GM12864 (cell line): ENCODE measurements around the gene RAD21L1.

ENCODE experiments used
- DNase-seq: peaks from one replicate; pipeline ENCODE4 v3.0.0-alpha.2; 2011; ENCODE audit warnings: low read depth
- H3K4me3 ChIP-seq: 2 replicates; pipeline ENCODE4 v1.5.1; 2011; ENCODE audit warnings: mild to moderate bottlenecking, low read depth, low read length, control low read depth
- TF ChIP-seq, protein P1 (sequence below): IDR thresholded peaks from 2 replicates; pipeline ENCODE4 v1.5.1; 2011; ENCODE audit warnings: low read depth, mild to moderate bottlenecking, moderate library complexity, low read length, control low read depth, inconsistent platforms; ENCODE audit errors: missing control alignments

The RAD21L1 gene

DNA sequence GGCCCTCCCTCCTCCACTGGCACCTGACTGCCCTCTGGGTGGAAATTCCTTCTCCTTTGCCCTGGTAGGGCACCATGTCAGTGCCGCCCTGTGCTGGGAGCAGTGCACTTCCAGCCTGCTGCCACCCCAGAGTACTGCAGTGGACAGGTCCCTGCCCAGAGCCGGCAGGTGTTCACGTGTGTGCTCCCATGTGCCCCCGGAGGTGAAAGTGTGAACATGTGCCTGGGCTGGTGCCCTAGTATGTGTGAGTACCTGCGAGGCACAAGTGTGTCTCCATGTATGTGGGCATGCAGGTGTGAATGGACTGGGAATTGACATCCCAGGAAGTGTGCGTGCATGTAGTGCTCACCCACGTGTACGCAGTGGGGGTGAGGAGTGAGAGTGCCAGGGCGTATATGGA lies 73.7 kb downstream of the RAD21L1 start:
- DNase-seq, result no peak
- H3K4me3 ChIP-seq, result no peak overlapping the region
- TF ChIP-seq, protein P1, sequence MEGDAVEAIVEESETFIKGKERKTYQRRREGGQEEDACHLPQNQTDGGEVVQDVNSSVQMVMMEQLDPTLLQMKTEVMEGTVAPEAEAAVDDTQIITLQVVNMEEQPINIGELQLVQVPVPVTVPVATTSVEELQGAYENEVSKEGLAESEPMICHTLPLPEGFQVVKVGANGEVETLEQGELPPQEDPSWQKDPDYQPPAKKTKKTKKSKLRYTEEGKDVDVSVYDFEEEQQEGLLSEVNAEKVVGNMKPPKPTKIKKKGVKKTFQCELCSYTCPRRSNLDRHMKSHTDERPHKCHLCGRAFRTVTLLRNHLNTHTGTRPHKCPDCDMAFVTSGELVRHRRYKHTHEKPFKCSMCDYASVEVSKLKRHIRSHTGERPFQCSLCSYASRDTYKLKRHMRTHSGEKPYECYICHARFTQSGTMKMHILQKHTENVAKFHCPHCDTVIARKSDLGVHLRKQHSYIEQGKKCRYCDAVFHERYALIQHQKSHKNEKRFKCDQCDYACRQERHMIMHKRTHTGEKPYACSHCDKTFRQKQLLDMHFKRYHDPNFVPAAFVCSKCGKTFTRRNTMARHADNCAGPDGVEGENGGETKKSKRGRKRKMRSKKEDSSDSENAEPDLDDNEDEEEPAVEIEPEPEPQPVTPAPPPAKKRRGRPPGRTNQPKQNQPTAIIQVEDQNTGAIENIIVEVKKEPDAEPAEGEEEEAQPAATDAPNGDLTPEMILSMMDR, result peak; percentile 49

DNA sequence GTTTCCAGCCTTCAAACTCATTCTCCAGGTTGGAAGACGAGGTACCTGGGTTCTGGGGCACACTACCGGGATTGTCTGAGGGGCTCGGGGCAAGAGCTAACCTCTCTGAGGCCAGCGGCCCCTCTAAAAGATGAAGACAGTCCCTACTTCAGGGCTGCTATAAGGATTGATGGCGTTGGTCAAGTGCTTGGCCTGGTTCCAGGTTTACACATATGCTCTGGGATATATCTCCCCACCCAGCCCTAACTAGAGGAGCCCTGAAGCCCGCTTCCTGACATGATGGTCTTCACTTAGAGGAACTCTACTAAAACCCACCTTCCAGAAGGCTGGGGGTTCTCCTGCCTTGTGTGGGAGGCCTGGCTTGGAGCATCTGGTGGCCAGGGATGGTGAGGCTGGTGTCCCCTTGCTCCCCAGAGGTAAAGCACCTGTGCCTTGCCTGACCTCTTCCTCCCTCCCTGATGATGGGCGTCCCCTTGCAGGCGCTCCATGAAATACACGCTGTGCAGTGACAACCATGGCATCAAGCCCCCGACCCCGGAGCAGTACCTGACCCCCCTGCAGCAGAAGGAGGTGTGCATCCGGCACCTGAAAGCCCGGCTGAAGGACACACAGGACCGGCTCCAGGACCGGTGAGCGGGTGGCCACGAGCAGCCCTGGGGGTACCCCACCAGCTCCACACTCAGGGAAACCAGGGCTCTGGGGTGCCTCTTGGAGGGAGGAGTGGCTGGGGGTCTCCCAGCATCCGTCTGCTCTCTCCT lies 74.4 kb downstream of the RAD21L1 start:
- H3K4me3 ChIP-seq, result no peak overlapping the region
- DNase-seq, result no peak
- TF ChIP-seq, protein P1, result no peak

DNA sequence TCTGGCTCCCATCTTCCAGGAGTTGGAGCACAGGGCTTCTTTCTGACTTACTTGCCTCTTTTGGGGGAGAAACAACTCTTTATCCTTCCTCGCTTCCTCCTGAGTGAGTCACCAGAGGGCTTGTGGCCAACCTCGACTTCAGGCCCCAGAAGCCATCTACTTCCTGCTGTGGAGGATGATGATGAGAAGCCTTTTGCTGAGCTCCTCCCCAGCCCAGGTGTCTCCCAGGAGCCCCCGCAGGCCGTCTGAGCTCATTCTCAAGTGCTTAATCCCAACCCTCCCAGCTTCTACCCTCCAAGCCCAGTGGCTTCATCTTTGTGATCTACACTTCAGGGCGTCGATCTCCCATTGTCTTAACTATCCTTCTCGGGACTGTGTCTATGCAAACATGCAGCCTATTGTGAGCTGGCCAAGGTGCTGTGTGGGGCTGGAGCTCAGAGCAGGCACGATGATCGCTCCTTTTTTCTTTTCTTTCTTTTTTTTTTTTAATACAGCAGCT lies 75.2 kb downstream of the RAD21L1 start:
- DNase-seq, result no peak
- H3K4me3 ChIP-seq, result no peak overlapping the region
- TF ChIP-seq, protein P1, result no peak

DNA sequence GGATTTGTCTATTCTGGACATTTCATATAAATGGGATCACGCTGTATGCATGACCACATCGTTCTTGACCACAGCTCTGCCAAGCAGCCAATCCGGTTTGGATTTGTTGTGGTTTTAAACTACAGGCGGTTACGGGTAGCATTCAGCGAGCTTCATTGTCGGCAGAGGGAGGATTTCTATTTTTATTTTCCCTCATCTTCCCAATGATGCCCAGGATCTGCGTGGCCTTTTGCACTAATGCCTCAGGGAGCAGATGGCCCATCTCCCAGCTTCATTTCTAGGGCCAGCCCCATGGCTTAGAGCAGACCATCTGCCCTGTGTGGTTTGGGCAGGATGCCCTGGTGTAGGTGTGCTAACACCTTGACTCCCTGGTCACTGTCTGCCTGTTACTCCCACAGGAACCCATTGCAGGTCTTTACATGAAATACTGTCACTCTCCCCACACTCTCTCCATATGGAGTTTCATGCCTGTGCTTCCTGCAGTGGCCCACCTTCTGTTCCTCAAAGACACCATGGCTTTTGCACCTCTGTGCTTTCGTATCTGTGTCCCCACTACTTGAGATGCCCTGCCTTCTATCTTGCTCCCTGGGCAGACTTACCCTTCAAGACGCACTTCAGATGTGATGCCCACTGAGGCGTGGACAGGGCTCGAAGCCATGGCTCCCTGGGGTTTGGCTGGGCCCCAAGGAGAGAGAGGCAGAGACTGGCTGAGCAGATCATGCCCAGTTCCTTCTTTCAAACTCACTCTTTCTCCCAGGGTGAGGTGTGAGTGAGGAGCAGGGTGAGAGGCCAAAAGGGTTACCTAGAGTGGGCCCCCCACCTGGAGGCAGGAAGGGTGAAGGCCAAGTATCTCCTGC lies 77.1 kb downstream of the RAD21L1 start:
- TF ChIP-seq, protein P1, result no peak
- no peak overlapping the region for H3K4me3 ChIP-seq
- DNase-seq, result no peak

DNA sequence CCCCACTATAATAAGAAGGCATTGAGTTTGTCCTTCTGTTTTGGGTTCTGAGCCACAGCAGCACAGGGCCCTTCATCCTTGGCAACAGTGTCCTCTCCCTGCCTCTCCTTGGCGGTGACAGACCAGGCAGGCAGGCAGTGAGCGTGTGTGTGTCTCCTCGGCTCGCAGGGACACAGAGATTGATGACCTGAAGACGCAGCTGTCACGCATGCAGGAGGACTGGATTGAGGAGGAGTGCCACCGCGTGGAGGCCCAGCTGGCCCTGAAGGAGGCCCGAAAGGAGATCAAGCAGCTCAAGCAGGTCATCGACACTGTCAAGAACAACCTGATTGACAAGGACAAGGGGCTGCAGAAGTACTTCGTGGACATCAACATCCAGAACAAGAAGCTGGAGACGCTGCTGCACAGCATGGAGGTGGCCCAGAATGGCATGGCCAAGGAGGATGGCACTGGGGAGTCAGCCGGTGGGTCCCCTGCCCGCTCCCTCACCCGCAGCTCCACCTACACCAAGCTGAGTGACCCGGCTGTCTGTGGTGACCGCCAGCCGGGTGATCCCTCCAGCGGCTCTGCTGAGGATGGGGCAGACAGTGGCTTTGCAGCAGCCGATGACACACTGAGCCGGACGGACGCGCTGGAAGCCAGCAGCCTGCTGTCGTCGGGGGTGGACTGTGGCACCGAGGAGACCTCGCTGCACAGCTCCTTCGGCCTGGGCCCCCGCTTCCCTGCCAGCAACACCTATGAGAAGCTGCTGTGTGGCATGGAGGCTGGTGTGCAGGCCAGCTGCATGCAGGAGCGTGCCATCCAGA lies 79.1 kb downstream of the RAD21L1 start:
- DNase-seq, result no peak
- TF ChIP-seq, protein P1, result no peak
- H3K4me3 ChIP-seq, result no peak overlapping the region
